OCI-LY1 (cell line): ENCODE data around the gene PC.

Source experiments
- CTCF ChIP-seq: fragments of 200-600 bp; sonication (generic), shearing (Covaris generic); IDR thresholded peaks from 2 replicates; pipeline ENCODE4 v1.5.1; 2017; ENCODE audit warnings: mild to moderate bottlenecking, antibody characterized with exemption, low read length, moderate library complexity, mixed read lengths
- EZH2 ChIP-seq: fragments of 200-600 bp; sonication (generic), shearing (Covaris generic); IDR thresholded peaks from 2 replicates; pipeline ENCODE4 v1.8.0; 2017; ENCODE audit warnings: borderline replicate concordance, mixed run types, mild to moderate bottlenecking, antibody characterized with exemption, low read length, moderate library complexity, mixed read lengths

- TF ChIP-seq CTCF: no peak
- no peak for TF ChIP-seq EZH2
These were observed 78.6 kb downstream of the PC start for GRCh38 chr11:66879583-66879982.
